Left renal pelvis (tissue), 4 donors: ENCODE results near the gene RAD23A. TPM values are rescaled to one million over a fixed set of nuclear protein-coding genes. Genes with fewer than 3 reads are reported as not detected.
A peak's percentile ranks its signal among the peaks of the same experiment; 100 is the strongest.
"Not testable (repeated sequence)": the region's sequence is repeated elsewhere in the genome, so short reads cannot be mapped to it uniquely, and the experiment has no call there.

Experiments
- DNase-seq, 4 donors: peaks; one replicate each; pipeline ENCODE4 v3.0.0-alpha.2; 2013; ENCODE audit warnings: low read depth in 4 of 4, low spot score in 3 of 4
- polyA plus RNA-seq, 4 donors: library from polyadenylated mRNA; unstranded; fragments of 120-200 nt; gene quantifications; one replicate each; pipeline ENCODE4 v1.2.1, GENCODE V29; 2013; ENCODE audit not compliant: insufficient read length in 4 of 4

Gene RAD23A
- polyA plus RNA-seq, 4 donors, result 68.2 to 96.0 (median 74.4) TPM

GRCh38 chr19:12953799-12954611 is 8.3 kb downstream of the RAD23A start:
- DNase-seq, result no peak

DNA sequence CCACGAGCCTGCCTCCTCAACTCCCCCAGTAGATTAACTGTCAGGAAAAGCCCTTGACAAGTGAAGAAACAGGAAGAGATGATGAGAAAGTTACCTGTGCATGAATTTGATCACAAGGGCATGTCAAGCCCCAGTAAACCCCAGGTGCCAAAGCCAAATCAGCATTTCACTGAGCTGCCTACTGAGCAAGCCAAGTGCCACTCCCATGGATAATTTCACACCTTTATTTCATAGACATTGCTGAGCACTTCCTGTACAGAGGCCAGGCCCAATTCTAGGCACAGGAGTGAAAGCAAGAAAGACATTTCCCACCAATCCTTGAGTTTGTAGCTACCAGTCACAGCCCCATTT is 8.9 kb downstream of the RAD23A start:
- no peak for DNase-seq

- DNase-seq, result not testable (repeated sequence)
Observed at GRCh38 chr19:12955575-12955974, 9.9 kb downstream of the RAD23A start.

DNA sequence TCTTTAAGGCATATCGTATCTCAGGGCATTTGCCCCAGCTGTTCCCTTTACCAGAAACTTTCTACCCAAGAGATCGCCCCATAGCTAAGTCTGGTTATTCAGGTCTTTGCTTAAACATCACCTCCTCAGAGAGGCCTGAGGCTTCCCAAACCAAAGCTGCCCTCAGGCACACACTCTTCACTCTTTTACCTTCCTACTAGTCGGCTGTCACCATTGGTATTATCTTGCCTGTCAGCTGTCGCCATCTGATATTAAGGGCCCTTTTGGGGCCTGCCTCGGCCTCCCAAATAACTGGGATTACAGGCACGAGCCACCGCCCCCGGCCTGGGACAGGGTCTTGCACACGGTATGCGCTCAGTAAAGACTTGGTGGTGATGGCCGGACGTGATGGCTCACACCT is 10.3 kb downstream of the RAD23A start:
- no peak for DNase-seq

- peak in 1 of 4 donors; percentile 66 for DNase-seq
Observed at GRCh38 chr19:12956446-12957388, 11.1 kb downstream of the RAD23A start, which contains the start of gene GADD45GIP1. TSS of gene GADD45GIP1 (minus strand) at chr19:12957223. CDS start at chr19:12957212, 11 bp downstream.

- DNase-seq, result not testable (repeated sequence)
Observed at GRCh38 chr19:12957389-12957952, 11.8 kb downstream of the RAD23A start.

GRCh38 chr19:12959481-12959880 is 13.8 kb downstream of the RAD23A start:
- DNase-seq, result no peak

GRCh38 chr19:12965017-12965811 is 19.6 kb downstream of the RAD23A start:
- no peak for DNase-seq

DNA sequence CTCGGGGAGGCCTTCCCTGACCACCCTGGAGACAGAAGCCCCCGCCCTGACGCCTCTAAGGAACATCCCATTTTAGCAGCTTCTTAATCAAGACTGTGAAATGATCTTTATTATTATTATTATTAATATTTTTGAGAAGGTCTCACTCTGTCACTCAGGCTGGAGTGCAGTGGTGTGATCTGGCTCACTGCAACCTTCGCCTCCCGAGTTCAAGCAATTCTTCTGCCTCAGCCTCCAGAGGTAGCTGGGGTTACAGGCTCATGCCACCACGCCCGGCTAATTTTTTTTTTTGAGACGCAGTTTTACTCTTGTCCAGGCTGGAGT is 20.1 kb downstream of the RAD23A start:
- DNase-seq, result no peak

- DNase-seq, result no peak
Observed at GRCh38 chr19:12967907-12968306, 22.2 kb downstream of the RAD23A start.

DNA sequence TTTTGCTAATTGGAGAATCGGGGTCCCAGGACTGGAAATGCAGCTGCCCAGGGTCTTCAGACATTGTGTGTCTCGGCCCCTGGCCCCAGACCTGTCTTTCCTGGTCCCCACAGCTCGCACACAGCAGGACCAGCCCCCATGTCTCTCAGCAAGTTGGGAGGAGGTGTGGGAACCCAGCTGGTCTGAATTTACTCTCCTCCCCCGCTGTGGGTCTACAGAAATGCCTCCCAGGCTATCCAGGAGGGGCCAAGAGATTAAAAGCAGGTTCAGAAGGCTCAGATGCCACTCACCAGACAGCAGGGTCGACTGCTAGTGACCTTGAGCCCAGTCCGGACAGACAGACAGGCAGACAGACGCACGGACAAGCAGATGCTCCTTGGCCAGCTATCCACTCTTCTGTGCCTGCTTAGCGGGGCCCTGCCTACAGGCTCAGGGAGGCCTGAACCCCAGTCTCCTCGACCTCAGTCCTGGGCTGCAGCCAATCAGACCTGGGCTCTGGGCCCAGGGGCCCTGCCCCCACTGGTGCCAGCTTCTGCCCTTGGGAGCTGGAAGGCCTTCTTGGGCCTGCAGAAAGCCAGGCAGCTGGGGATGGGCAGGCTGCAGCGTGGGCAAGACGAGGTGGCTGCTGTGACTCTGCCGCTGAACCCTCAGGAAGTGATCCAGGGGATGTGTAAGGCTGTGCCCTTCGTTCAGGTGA is 23.8 kb downstream of the RAD23A start, which contains the start of gene DAND5:
Gene DAND5, plus strand, starts transcription at position 285 of the 697 bp plus-strand sequence. Its CDS starts 85 bp downstream, at position 370.
- no peak for DNase-seq

GRCh38 chr19:12970070-12970820 is 24.6 kb downstream of the RAD23A start:
- no peak for DNase-seq

GRCh38 chr19:12973236-12973635 is 27.6 kb downstream of the RAD23A start:
- no peak for DNase-seq

- DNase-seq, result no peak
Observed at GRCh38 chr19:12974301-12975220, 28.9 kb downstream of the RAD23A start.

- DNase-seq, result no peak
Observed at GRCh38 chr19:12975221-12975741, 29.6 kb downstream of the RAD23A start.

DNA sequence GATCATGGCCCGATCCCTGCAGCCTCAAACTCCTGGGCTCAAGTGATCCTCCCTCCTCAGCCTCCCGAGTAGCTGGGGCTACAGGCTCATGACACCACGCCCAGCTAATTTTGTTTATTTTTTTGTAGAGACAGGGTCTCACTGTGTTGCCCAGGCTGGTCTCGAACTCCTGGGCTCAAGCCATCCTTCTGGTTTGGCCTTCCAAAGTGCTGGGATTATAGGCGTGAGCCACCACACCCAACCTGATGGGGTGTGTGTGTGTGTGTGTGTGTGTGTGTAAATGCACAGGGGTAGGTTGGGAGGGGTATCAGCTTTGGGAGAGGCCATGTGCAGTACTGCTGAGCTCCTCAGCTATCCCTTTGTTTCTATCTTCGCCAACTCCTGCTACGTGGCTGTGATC is 30.4 kb downstream of the RAD23A start:
- not testable (repeated sequence) for DNase-seq

DNA sequence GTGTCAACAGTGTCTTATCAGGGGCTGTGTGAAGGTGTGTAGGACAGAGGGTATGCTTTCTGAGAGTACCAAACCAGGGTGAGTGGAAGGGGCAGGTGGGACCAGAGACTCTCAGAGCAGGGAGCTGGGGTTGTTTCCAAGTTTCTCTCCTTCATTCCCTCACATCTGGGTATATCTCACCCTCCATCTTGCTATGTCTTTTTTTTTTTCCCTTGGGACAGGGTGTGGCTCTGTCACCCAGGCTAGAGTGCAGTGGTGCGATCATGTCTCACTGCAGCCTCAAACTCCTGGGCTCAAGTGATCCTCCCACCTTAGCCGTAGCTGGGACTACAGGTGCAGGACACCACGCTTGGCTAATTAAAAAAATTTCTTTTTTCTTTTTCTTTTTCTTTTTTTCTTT is 34.3 kb downstream of the RAD23A start:
- no peak for DNase-seq

DNA sequence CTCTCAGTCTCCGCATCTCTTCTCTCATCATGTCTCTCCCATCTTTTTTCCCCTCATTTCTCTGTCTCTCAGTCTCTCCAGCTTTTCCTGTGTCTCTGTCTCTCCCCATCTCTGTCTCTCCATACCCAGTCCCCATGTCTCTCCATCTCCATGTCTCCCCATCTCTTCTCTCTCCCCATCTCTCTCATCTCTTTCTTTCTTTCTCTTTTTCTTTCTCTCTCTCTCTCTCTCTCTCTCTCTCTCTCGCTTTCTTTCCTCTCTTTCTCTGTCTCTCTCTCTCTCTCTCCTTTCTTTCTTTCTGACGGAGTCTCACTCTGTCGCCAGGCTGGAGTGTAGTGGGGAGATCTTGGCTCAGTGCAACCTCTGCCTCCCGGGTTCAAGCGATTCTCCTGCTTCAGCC is 37.0 kb downstream of the RAD23A start:
- no peak for DNase-seq
